HEK293 (cell line): ENCODE measurements around the gene SLC35E4.

ENCODE experiments used
- CTCF ChIA-PET: fragments of 350-600 bp; formaldehyde crosslinking; extraction: SDS; loops from one replicate; lab custom pipeline; 2021; ENCODE audit warnings: antibody characterized with exemption; lab: Yijun Ruan, JAX
- POLR2A ChIA-PET: fragments of 300-600 bp; formaldehyde crosslinking; extraction: SDS; loops from one replicate; lab custom pipeline; 2020; ENCODE audit warnings: antibody characterized with exemption, inconsistent platforms; lab: Yijun Ruan, JAX
- H3K27ac ChIP-seq: fragments of 200-500 bp; sonication (Bioruptor generic); 2 replicates; pipeline ENCODE4 v1.5.1; 2014; ENCODE audit warnings: low read depth, low read length, control low read depth, inconsistent platforms; ENCODE audit errors: extremely low read depth
- H3K36me3 ChIP-seq, 2 experiments: fragments of 200-500 bp in 1 of 2; sonication (Bioruptor generic) in 1 of 2; 1 replicate in 1 of 2; 2 replicates in 1 of 2; pipeline ENCODE4 v1.5.1; 2014 to 2017; ENCODE audit warnings: inconsistent platforms in 2 of 2, low read length in 2 of 2; ENCODE audit not compliant: control insufficient read depth in 2 of 2, insufficient read depth in 1 of 2
- H3K4me1 ChIP-seq: fragments of 200-500 bp; sonication (Bioruptor generic); 2 replicates; pipeline ENCODE4 v1.5.1; 2014; ENCODE audit warnings: mild to moderate bottlenecking, low read length, inconsistent platforms; ENCODE audit not compliant: control insufficient read depth, insufficient read depth
- H3K4me3 ChIP-seq: 2 replicates; pipeline ENCODE4 v1.5.1; 2011; ENCODE audit warnings: low read depth, mild to moderate bottlenecking, control low read depth, low read length, moderate library complexity
- H3K9me3 ChIP-seq: fragments of 200-500 bp; sonication (Bioruptor generic); 2 replicates; pipeline ENCODE4 v1.5.1; 2014; ENCODE audit warnings: low read depth, low read length, inconsistent platforms; ENCODE audit not compliant: control insufficient read depth, insufficient read depth
- BCL11A ChIP-seq: fragments of 450-650 bp; formaldehyde crosslinking; IDR thresholded peaks from 2 replicates; pipeline ENCODE4 v1.5.1; 2016; ENCODE audit warnings: low read depth, missing biosample characterization, missing genetic modification characterization
- MYNN ChIP-seq: fragments of 450-650 bp; formaldehyde crosslinking; IDR thresholded peaks from 2 replicates; pipeline ENCODE4 v1.5.1; 2016; ENCODE audit warnings: missing biosample characterization, missing genetic modification characterization, borderline replicate concordance
- ZBTB8A ChIP-seq: fragments of 450-650 bp; formaldehyde crosslinking; IDR thresholded peaks from 2 replicates; pipeline ENCODE4 v1.5.1; 2016; ENCODE audit warnings: missing biosample characterization, missing genetic modification characterization
- ZEB2 ChIP-seq: fragments of 450-650 bp; formaldehyde crosslinking; IDR thresholded peaks from 2 replicates; pipeline ENCODE4 v1.5.1; 2016; ENCODE audit warnings: missing biosample characterization, missing genetic modification characterization
- ZFHX2 ChIP-seq: fragments of 450-650 bp; formaldehyde crosslinking; conservative IDR thresholded peaks from 2 replicates; pipeline ENCODE4 v1.5.1; 2016; ENCODE audit warnings: missing biosample characterization, missing genetic modification characterization
- ZFP69B ChIP-seq: fragments of 450-650 bp; formaldehyde crosslinking; IDR thresholded peaks from 2 replicates; pipeline ENCODE4 v1.5.1; 2016; ENCODE audit warnings: missing biosample characterization, missing genetic modification characterization
- ZNF121 ChIP-seq: fragments of 450-650 bp; formaldehyde crosslinking; IDR thresholded peaks from 2 replicates; pipeline ENCODE4 v1.5.1; 2016; ENCODE audit warnings: missing biosample characterization, missing genetic modification characterization
- ZNF221 ChIP-seq: fragments of 450-650 bp; formaldehyde crosslinking; IDR thresholded peaks from 2 replicates; pipeline ENCODE4 v1.5.1; 2017; ENCODE audit warnings: missing biosample characterization, missing genetic modification characterization, borderline replicate concordance
- ZNF341 ChIP-seq: fragments of 450-650 bp; formaldehyde crosslinking; IDR thresholded peaks from 2 replicates; pipeline ENCODE4; 2016; ENCODE audit warnings: low read depth, missing biosample characterization, missing genetic modification characterization
- ZNF37A ChIP-seq: fragments of 450-650 bp; IDR thresholded peaks from 2 replicates; pipeline ENCODE4 v1.5.1; 2018; ENCODE audit warnings: missing biosample characterization, missing genetic modification characterization
- ZNF560 ChIP-seq: fragments of 450-650 bp; formaldehyde crosslinking; IDR thresholded peaks from 2 replicates; pipeline ENCODE4 v1.5.1; 2017; ENCODE audit warnings: missing biosample characterization, missing genetic modification characterization, borderline replicate concordance
- ZNF600 ChIP-seq: fragments of 450-650 bp; formaldehyde crosslinking; IDR thresholded peaks from 2 replicates; pipeline ENCODE4 v1.5.1; 2016; ENCODE audit warnings: missing biosample characterization, missing genetic modification characterization
- ZNF610 ChIP-seq: fragments of 450-650 bp; formaldehyde crosslinking; IDR thresholded peaks from 2 replicates; pipeline ENCODE4 v1.5.1; 2016; ENCODE audit warnings: missing biosample characterization, missing genetic modification characterization, borderline replicate concordance
- ZNF621 ChIP-seq: fragments of 450-650 bp; formaldehyde crosslinking; IDR thresholded peaks from 2 replicates; pipeline ENCODE4 v1.5.1; 2017; ENCODE audit warnings: missing biosample characterization, missing genetic modification characterization
- ZNF660 ChIP-seq: fragments of 450-650 bp; IDR thresholded peaks from 2 replicates; pipeline ENCODE4 v1.5.1; 2018; ENCODE audit warnings: missing biosample characterization, mild to moderate bottlenecking, missing genetic modification characterization
- ZNF664 ChIP-seq: fragments of 450-650 bp; formaldehyde crosslinking; IDR thresholded peaks from 2 replicates; pipeline ENCODE4 v1.5.1; 2016; ENCODE audit warnings: missing biosample characterization, missing genetic modification characterization
- ZNF837 ChIP-seq: fragments of 450-650 bp; formaldehyde crosslinking; IDR thresholded peaks from 2 replicates; pipeline ENCODE4 v1.5.1; 2016; ENCODE audit warnings: missing biosample characterization, missing genetic modification characterization
- ZXDB ChIP-seq: fragments of 450-650 bp; formaldehyde crosslinking; IDR thresholded peaks from 2 replicates; pipeline ENCODE4 v1.5.1; 2016; ENCODE audit warnings: missing biosample characterization, missing genetic modification characterization
- TF ChIP-seq, protein P1 (sequence below): fragments of 450-650 bp; formaldehyde crosslinking; IDR thresholded peaks from 2 replicates; pipeline ENCODE4 v1.5.1; 2016; ENCODE audit warnings: missing biosample characterization, missing genetic modification characterization, borderline replicate concordance
- TF ChIP-seq, protein P2 (sequence below): fragments of 450-650 bp; formaldehyde crosslinking; IDR thresholded peaks from 2 replicates; pipeline ENCODE4 v1.5.1; 2016; ENCODE audit warnings: missing biosample characterization, missing genetic modification characterization
- TF ChIP-seq, protein P3 (sequence below): fragments of 450-650 bp; formaldehyde crosslinking; IDR thresholded peaks from 2 replicates; pipeline ENCODE4 v1.5.1; 2016; ENCODE audit warnings: missing biosample characterization, missing genetic modification characterization
- TF ChIP-seq, protein P4 (sequence below): fragments of 450-650 bp; formaldehyde crosslinking; IDR thresholded peaks from 2 replicates; pipeline ENCODE4 v1.5.1; 2016; ENCODE audit warnings: missing biosample characterization, missing genetic modification characterization
- TF ChIP-seq, protein P5 (sequence below): fragments of 450-650 bp; formaldehyde crosslinking; IDR thresholded peaks from 2 replicates; pipeline ENCODE4 v1.5.1; 2016; ENCODE audit warnings: missing biosample characterization, missing genetic modification characterization, borderline replicate concordance
- TF ChIP-seq, protein P6 (sequence below): sonication (generic); formaldehyde crosslinking; IDR thresholded peaks from 2 replicates; pipeline ENCODE4 v1.8.1; 2022; ENCODE audit warnings: mild to moderate bottlenecking, moderate library complexity, missing genetic modification reagents

SLC35E4 gene, protein sequence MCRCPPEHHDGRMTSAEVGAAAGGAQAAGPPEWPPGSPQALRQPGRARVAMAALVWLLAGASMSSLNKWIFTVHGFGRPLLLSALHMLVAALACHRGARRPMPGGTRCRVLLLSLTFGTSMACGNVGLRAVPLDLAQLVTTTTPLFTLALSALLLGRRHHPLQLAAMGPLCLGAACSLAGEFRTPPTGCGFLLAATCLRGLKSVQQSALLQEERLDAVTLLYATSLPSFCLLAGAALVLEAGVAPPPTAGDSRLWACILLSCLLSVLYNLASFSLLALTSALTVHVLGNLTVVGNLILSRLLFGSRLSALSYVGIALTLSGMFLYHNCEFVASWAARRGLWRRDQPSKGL

DNA sequence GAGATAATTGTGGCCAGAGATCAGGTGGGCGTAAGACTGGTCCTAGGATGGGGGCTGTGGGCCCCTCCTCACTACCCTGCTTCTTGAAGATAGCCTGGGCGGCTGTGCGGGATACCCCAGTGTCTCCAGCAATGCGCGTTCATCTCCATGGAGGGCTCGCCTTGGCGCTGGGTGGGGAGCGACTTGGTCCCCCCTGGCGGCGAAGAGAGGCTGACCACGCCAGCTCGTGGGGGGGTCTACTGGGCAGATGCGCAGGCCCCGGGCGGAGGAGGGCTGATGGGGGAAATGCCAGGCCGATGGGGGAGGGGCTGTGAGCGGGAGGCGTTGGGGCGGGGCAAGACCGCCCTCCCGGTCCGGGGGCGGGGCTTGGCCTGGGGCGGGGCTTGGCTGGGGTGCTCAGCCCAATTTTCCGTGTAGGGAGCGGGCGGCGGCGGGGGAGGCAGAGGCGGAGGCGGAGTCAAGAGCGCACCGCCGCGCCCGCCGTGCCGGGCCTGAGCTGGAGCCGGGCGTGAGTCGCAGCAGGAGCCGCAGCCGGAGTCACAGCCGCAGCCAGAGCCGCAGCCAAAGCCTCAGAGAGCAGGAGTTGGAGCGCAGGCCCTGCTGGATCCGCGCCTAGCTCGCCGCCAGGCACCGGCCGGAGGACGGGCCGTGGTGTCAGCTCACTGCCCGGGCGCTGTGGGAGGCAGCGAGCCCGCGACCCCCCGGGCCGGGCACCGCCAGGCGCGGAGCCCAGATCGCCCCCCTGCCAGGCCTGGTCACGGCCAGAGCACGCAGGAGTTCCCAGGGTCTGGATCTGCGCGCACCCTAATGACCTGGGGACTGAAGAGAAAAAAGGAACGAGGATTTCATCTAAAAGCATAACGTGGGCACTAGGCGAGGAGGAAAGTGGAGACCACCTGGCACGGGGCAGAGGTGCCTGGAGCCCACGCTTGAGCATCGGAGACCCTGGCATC is at the start of gene SLC35E4:
Gene SLC35E4, plus strand, starts transcription at position 509 of the 953 bp plus-strand sequence. CDS start 670 bp downstream, outside the sequence.
- Histone ChIP-seq H3K4me3 (peak within 1 kb of the TSS; percentile 59), H3K36me3 (no peaks in the 10 kb centered on the region), H3K27ac (peak within 1 kb of the TSS; percentile 78), H3K9me3 (no peaks in the 10 kb centered on the region), H3K4me1 (peaks cover 9% of the 10 kb centered on the region)
- ChIA-PET POLR2A (interaction anchor here (0.7 to 1.9 kb wide), 12 partner anchors 10 to 524 kb away, joined by 3 to 11 read pairs (median 4); partner anchors contain the start of genes DUSP18, OSBP2, PES1 and RNF185), CTCF (interaction anchor here (0.5 to 4.1 kb wide), 43 partner anchors 9 to 515 kb away, joined by 3 to 100 read pairs (median 6); partner anchors contain the start of genes DUSP18 and OSBP2)
- no peak for TF ChIP-seq MYNN (tag by site-specific recombination)
- TF ChIP-seq ZNF341 (tag by site-specific recombination): peak; percentile 49; the same call in 1 of the 2 replicates
- no peak for TF ChIP-seq ZNF221 (tag by site-specific recombination)
- TF ChIP-seq, protein P1, sequence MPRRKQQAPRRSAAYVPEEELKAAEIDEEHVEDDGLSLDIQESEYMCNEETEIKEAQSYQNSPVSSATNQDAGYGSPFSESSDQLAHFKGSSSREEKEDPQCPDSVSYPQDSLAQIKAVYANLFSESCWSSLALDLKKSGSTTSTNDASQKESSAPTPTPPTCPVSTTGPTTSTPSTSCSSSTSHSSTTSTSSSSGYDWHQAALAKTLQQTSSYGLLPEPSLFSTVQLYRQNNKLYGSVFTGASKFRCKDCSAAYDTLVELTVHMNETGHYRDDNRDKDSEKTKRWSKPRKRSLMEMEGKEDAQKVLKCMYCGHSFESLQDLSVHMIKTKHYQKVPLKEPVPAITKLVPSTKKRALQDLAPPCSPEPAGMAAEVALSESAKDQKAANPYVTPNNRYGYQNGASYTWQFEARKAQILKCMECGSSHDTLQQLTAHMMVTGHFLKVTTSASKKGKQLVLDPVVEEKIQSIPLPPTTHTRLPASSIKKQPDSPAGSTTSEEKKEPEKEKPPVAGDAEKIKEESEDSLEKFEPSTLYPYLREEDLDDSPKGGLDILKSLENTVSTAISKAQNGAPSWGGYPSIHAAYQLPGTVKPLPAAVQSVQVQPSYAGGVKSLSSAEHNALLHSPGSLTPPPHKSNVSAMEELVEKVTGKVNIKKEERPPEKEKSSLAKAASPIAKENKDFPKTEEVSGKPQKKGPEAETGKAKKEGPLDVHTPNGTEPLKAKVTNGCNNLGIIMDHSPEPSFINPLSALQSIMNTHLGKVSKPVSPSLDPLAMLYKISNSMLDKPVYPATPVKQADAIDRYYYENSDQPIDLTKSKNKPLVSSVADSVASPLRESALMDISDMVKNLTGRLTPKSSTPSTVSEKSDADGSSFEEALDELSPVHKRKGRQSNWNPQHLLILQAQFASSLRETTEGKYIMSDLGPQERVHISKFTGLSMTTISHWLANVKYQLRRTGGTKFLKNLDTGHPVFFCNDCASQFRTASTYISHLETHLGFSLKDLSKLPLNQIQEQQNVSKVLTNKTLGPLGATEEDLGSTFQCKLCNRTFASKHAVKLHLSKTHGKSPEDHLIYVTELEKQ (tag by site-specific recombination): no peak
- TF ChIP-seq ZFP69B (tag by site-specific recombination): peak; percentile 89
- TF ChIP-seq, protein P2, sequence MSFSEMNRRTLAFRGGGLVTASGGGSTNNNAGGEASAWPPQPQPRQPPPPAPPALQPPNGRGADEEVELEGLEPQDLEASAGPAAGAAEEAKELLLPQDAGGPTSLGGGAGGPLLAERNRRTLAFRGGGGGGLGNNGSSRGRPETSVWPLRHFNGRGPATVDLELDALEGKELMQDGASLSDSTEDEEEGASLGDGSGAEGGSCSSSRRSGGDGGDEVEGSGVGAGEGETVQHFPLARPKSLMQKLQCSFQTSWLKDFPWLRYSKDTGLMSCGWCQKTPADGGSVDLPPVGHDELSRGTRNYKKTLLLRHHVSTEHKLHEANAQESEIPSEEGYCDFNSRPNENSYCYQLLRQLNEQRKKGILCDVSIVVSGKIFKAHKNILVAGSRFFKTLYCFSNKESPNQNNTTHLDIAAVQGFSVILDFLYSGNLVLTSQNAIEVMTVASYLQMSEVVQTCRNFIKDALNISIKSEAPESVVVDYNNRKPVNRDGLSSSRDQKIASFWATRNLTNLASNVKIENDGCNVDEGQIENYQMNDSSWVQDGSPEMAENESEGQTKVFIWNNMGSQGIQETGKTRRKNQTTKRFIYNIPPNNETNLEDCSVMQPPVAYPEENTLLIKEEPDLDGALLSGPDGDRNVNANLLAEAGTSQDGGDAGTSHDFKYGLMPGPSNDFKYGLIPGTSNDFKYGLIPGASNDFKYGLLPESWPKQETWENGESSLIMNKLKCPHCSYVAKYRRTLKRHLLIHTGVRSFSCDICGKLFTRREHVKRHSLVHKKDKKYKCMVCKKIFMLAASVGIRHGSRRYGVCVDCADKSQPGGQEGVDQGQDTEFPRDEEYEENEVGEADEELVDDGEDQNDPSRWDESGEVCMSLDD: no peak
- TF ChIP-seq, protein P3, sequence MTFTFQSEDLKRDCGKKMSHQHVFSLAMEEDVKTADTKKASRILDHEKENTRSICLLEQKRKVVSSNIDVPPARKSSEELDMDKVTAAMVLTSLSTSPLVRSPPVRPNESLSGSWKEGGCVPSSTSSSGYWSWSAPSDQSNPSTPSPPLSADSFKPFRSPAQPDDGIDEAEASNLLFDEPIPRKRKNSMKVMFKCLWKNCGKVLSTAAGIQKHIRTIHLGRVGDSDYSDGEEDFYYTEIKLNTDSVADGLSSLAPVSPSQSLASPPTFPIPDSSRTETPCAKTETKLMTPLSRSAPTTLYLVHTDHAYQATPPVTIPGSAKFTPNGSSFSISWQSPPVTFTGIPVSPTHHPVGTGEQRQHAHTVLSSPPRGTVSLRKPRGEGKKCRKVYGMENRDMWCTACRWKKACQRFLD (tag by site-specific recombination): no peak
- no peak for TF ChIP-seq ZNF121 (tag by site-specific recombination)
- TF ChIP-seq ZNF621 (tag by site-specific recombination): no peak
- TF ChIP-seq, protein P4, sequence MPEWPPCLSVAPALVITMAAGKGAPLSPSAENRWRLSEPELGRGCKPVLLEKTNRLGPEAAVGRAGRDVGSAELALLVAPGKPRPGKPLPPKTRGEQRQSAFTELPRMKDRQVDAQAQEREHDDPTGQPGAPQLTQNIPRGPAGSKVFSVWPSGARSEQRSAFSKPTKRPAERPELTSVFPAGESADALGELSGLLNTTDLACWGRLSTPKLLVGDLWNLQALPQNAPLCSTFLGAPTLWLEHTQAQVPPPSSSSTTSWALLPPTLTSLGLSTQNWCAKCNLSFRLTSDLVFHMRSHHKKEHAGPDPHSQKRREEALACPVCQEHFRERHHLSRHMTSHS (tag by site-specific recombination): no peak
- no peak for TF ChIP-seq ZNF837 (tag by site-specific recombination)
- 0 out of 2 replicates have a peak, but pooled peaks have one; percentile 35 for TF ChIP-seq ZNF660 (tag by site-specific recombination)
- peak; percentile 96 for TF ChIP-seq ZBTB8A (tag by site-specific recombination)
- TF ChIP-seq ZNF610 (tag by site-specific recombination): peak; percentile 19
- peak; percentile 78 for TF ChIP-seq ZFHX2 (tag by site-specific recombination)
- peak; percentile 95 for TF ChIP-seq ZNF600 (tag by site-specific recombination)
- TF ChIP-seq ZNF560: no peak
- TF ChIP-seq ZNF664 (tag by site-specific recombination): no peak
- TF ChIP-seq ZEB2 (tag by site-specific recombination): 0 out of 2 replicates have a peak, but pooled peaks have one; percentile 5
- TF ChIP-seq BCL11A (tag by site-specific recombination): no peak
- TF ChIP-seq, protein P5, sequence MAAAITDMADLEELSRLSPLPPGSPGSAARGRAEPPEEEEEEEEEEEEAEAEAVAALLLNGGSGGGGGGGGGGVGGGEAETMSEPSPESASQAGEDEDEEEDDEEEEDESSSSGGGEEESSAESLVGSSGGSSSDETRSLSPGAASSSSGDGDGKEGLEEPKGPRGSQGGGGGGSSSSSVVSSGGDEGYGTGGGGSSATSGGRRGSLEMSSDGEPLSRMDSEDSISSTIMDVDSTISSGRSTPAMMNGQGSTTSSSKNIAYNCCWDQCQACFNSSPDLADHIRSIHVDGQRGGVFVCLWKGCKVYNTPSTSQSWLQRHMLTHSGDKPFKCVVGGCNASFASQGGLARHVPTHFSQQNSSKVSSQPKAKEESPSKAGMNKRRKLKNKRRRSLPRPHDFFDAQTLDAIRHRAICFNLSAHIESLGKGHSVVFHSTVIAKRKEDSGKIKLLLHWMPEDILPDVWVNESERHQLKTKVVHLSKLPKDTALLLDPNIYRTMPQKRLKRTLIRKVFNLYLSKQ (tag by site-specific recombination): no peak
- no peak for TF ChIP-seq ZNF37A (tag by site-specific recombination)
- TF ChIP-seq, protein P6, sequence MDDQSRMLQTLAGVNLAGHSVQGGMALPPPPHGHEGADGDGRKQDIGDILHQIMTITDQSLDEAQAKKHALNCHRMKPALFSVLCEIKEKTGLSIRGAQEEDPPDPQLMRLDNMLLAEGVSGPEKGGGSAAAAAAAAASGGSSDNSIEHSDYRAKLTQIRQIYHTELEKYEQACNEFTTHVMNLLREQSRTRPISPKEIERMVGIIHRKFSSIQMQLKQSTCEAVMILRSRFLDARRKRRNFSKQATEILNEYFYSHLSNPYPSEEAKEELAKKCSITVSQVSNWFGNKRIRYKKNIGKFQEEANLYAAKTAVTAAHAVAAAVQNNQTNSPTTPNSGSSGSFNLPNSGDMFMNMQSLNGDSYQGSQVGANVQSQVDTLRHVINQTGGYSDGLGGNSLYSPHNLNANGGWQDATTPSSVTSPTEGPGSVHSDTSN (CRISPR knock-in tag): no peak
- 0 out of 2 replicates have a peak, but pooled peaks have one; percentile 11 for TF ChIP-seq ZXDB (tag by site-specific recombination)
